GM19023 (cell line): Measurements from ENCODE around the gene PDE7B.

ENCODE experiments used
- ATAC-seq: cut with Tn5 transposase; IDR thresholded peaks from one replicate; pipeline ENCODE4 v1.9.1; 2021; ENCODE audit warnings: mild to moderate bottlenecking, moderate library complexity; ENCODE audit not compliant: unreplicated experiment

The PDE7B gene

GRCh38 chr6:135883536-135883935, 32.0 kb downstream of the PDE7B start:
- ATAC-seq, result no peak

DNA sequence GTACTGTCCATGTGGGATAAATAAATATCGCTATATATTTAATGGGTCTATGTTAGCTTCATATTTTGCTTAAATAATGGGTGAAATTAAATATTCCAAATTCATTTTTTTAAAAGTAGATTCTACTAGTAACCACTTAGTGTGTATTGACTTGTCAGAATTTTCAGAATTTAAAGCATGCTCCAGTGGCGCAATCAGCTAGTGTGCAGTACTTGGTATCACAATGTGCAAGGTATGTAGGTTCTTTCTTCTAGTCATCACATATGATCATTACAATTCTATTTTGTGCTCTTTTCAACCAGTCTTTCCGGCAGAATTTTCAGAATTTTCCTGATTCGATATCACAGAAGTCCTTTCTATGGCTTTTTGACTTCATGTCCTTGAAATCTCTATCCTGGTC, 32.6 kb downstream of the PDE7B start:
- ATAC-seq, result no peak

- no peak for ATAC-seq
Measured at GRCh38 chr6:135887069-135887468, 35.6 kb downstream of the PDE7B start.

DNA sequence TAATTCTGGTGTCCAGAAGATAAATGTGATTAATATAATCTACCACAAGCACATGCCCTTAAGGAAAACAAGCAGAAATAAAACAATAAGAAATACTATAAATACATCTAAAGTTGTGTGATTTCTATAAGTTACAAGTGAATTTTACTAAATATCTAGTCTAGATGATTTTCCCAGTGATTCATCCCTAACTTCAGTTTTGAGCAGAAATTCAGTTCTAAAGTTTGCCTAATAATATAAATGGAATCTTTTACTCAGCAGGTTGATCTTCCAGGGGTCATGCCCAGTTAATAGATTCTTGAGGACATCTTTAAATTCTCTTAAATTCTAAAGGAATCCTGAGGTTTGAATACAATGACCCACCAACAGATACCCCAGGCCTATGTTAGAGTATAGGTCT, 37.3 kb downstream of the PDE7B start:
- ATAC-seq, result no peak

- no peak for ATAC-seq
Measured at GRCh38 chr6:135890876-135891275, 39.4 kb downstream of the PDE7B start.

DNA sequence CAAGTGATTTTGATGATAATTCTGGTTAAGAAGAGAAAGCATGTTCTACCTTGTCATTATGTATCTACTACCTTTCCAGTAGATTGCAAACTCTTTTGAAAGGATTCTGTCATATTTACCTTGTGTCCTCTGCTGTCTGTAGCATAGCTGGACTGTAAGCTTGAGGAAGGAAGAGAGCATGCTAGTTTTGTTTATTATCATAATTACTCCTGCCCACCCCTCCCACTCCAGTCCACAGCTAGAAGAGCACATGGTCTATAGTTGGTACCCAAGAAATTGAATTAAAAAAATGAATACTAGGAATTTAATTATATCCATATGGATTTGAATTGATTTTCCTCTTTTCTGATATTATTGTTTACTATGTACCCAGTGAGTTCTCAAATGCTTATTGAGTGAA, 40.2 kb downstream of the PDE7B start:
- ATAC-seq, result no peak

- no peak for ATAC-seq
Measured at GRCh38 chr6:135895231-135895911, 43.9 kb downstream of the PDE7B start.

- ATAC-seq, result no peak
Measured at GRCh38 chr6:135897087-135897486, 45.6 kb downstream of the PDE7B start.

GRCh38 chr6:135901774-135902524, 50.4 kb downstream of the PDE7B start:
- no peak for ATAC-seq

DNA sequence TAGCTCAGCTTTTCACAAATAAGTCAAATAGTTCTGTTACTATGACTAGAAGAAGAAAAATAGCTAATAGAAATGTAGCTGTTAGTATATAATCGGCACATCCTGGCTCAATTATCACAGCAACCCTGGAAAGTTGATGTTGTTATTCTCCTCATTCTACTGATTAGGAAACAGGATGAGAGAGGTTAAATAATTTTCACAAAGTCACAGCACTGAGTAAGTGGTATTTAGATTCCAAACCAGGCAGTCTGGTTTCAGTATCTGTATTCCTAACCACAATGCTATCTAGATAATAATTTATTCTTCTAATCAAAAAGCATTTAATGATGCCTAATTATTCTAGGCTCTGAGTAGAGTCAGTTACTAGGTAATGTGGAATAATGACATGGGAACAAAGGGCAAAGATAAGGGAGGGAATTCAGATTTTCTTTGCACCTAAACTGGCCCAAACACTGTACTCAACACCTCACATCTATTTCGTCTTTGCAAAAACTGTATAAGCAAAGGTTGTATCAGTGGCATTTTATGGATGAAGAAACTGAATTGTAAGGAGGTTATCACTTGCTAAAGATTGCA, 51.3 kb downstream of the PDE7B start:
- ATAC-seq, result no peak

DNA sequence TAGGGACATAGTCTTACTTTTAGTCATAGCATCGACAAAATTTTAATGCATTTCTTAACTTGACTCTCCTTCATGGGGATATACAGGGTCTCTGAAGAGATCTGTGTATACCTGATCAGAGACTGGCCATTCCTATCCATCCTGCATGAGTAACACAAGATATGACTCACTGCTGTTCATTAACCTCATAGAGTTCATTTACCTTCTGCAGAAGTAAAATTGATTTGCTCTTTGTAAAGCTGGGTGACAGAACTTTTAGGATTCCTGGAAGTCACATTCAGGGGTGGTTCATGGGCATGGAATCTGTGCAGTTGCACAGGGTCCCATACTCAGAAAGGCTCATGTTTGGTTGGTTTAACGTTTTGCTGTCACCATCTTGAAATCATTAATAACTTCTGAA, 53.2 kb downstream of the PDE7B start:
- ATAC-seq, result no peak

DNA sequence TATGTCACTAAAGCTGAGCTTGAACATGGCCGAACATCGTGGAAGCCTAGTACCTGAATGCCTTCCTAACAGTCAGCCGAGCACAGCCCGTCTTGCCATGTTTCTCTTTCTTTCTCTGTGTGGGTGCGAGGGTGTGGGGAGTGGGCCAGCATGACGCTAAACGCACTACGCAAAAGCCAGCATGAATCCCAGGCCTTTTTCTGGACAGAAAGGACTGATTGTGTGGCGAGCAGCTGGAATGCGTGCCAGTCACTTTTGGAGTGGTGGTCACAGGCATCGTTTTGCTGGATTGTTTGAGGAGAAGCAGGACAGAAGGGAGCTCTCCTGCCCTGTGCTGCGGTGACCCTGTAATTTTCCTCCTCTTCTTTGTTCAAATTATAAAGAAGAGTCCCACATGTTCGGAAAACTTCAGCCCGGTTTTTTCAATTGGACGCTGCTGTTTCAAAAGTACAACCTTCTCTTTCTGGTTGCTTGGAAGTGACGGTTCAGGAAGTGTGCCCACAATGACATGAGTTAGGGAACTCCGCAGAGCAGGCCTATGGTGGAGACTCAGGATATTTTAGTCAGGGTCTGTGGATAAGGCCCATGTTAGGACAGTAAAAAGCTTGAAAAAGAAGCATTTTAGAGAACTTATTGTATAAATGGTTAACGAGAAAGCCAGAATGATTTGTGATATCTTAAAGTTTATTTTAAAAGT, 54.3 kb downstream of the PDE7B start:
- no peak for ATAC-seq

DNA sequence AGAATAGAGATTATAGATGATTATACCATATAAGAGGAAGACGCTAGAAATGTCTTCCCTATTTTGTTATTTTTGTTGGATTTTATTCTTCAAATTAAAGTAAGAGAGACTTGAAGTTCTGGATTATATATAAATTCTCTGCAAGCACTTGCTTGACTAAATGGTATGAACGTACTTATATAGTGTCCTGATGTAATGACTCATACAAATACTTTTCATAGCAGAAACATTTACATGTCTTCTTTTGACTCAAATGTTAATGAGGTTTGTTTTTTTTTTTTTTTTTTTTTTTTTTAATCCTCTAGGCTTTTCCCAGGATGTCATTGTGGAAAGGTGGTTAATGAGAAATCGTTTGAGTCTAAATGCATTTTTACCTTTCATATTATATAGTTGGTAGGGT, 55.0 kb downstream of the PDE7B start:
- ATAC-seq, result no peak

DNA sequence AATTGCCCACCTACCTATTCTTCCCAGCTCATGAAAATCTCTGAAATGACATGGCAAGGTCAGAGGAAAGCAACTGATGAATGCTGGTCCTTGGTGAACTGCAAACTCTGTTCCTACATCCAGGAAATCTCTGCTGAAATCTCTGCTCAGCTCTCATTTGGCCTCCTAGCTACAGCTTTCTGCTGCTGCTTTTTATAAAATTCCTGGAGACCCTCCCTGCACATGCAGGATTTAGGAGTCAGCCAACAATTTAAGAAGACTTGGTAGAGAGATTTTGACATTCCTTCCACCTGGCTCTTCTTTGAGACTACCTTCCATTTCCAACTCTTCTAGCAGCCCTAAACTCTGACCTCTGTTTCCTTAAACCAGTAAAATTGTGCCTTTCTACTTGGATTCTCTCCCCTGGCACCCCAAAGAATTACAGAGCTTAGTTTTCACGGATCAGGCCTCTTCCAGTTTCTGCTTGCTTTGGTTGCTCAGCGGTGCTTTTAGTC, 55.5 kb downstream of the PDE7B start:
- no peak for ATAC-seq

DNA sequence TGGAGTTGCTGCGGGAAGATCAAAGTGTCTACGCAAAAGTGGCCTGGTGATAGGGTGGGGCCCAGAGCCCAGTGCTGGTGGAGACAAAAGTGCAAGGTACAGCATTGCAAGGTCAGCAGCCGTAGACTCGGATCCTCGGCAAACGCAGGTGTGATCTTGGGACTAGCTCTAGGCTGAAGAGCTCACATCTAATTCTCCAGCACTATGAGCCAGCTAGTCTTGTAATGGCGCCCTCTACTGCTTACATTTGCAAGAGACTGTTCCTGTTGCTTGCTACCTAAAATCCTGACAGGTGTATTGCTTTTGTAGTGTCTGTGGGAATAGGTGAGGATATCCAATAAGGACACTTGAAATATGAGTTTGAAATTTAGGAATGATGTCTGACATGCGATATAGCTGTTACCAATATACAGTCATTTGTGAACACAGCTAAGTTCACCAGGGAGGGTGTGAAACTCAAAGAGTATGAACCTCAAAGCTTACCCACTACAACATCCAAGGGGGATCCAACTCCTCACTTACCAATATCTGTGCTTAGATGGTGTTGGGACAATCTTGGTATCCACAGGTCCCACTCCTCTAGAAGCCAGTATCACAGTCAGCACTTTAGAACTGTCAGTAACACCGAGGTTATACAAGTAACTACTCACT, 58.4 kb downstream of the PDE7B start:
- peak; percentile 80 for ATAC-seq

- no peak for ATAC-seq
Measured at GRCh38 chr6:135910790-135911618, 59.5 kb downstream of the PDE7B start.

GRCh38 chr6:135913785-135914184, 62.3 kb downstream of the PDE7B start:
- no peak for ATAC-seq

DNA sequence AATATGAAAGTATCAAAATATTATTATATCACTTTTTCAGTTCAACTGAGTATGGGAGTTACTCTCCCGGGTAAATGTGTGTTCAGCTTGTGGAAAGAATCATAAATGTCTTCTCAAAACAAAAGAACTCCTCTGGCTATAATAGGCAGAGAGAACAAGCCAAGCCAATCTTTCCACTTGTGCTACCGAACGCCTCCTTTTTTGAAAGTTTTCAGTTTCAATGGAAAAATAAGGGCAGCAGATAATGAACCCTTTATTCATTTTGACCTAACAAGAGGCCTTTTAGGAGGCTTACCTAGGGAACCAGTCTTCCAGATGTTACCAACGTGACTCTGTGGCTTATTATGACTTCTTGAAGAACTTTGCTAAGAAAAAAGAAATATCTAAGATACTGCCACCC, 67.5 kb downstream of the PDE7B start:
- no peak for ATAC-seq

GRCh38 chr6:135920689-135921088, 69.2 kb downstream of the PDE7B start:
- ATAC-seq, result no peak

- ATAC-seq, result no peak
Measured at GRCh38 chr6:135921188-135921587, 69.7 kb downstream of the PDE7B start.
